ENCODE data around the gene RIMS4.
"Not testable (repeated sequence)": the region's sequence is repeated elsewhere in the genome, so short reads cannot be mapped to it uniquely, and the experiment has no call there.

RIMS4 gene

GRCh38 chr20:44769481-44769863 lies 40.9 kb downstream of the RIMS4 start:
- Histone ChIP-seq H3K27ac (no peak overlapping the region), H3K79me2 (no peaks in the 10 kb centered on the region), H3K4me3 (ENCODE audit: low read depth, low read length) (no peak overlapping the region), H3K27me3 (ENCODE audit: control insufficient read depth, insufficient read depth, low read length) (no peaks in the 10 kb centered on the region), H3K9ac (no peak overlapping the region), H3K36me3 (ENCODE audit: control insufficient read depth, insufficient read depth, low read length) (no peaks in the 10 kb centered on the region), H3K4me2 (ENCODE audit: low read length) (no peak overlapping the region), H3K9me3 (ENCODE audit: control insufficient read depth, low read length) (no peaks in the 10 kb centered on the region), H3K4me1 (no peaks in the 10 kb centered on the region), H2AFZ (no peak overlapping the region)
- TF ChIP-seq CTCF (IDR thresholded peaks at IDR 0.05): no peak

GRCh38 chr20:44768854-44769480 lies 41.4 kb downstream of the RIMS4 start:
- Histone ChIP-seq H2AFZ (no peak overlapping the region), H3K4me2 (ENCODE audit: low read length) (no peak overlapping the region), H3K4me1 (no peaks in the 10 kb centered on the region), H3K27me3 (ENCODE audit: control insufficient read depth, insufficient read depth, low read length) (no peaks in the 10 kb centered on the region), H3K27ac (no peak overlapping the region), H3K9me3 (ENCODE audit: control insufficient read depth, low read length) (no peaks in the 10 kb centered on the region), H3K4me3 (ENCODE audit: low read depth, low read length) (no peak overlapping the region), H3K79me2 (no peaks in the 10 kb centered on the region), H3K36me3 (ENCODE audit: control insufficient read depth, insufficient read depth, low read length) (no peaks in the 10 kb centered on the region), H3K9ac (no peak overlapping the region)
- TF ChIP-seq CTCF (IDR thresholded peaks at IDR 0.05): no peak

- H3K79me2 ChIP-seq: no peaks in the 10 kb centered on the region
- H3K27me3 ChIP-seq (ENCODE audit: control insufficient read depth, insufficient read depth, low read length): no peaks in the 10 kb centered on the region
- no peaks in the 10 kb centered on the region for H3K9me3 ChIP-seq (ENCODE audit: control insufficient read depth, low read length)
- H3K9ac ChIP-seq: no peak overlapping the region
- H3K36me3 ChIP-seq (ENCODE audit: control insufficient read depth, insufficient read depth, low read length): no peaks in the 10 kb centered on the region
- no peaks in the 10 kb centered on the region for H3K4me1 ChIP-seq
- H2AFZ ChIP-seq: no peak overlapping the region
- no peak overlapping the region for H3K27ac ChIP-seq
- H3K4me3 ChIP-seq (ENCODE audit: low read depth, low read length): no peak overlapping the region
- no peak overlapping the region for H3K4me2 ChIP-seq (ENCODE audit: low read length)
- no peak for TF ChIP-seq CTCF (IDR thresholded peaks at IDR 0.05)
Observed at GRCh38 chr20:44768256-44768655, 42.1 kb downstream of the RIMS4 start.

GRCh38 chr20:44765701-44766347 lies 44.5 kb downstream of the RIMS4 start:
- H3K36me3 ChIP-seq (ENCODE audit: control insufficient read depth, insufficient read depth, low read length): no peaks in the 10 kb centered on the region
- no peak overlapping the region for H3K27ac ChIP-seq
- no peaks in the 10 kb centered on the region for H3K79me2 ChIP-seq
- no peaks in the 10 kb centered on the region for H3K9me3 ChIP-seq (ENCODE audit: control insufficient read depth, low read length)
- no peaks in the 10 kb centered on the region for H3K27me3 ChIP-seq (ENCODE audit: control insufficient read depth, insufficient read depth, low read length)
- H3K4me1 ChIP-seq: no peaks in the 10 kb centered on the region
- H3K9ac ChIP-seq: no peak overlapping the region
- no peak overlapping the region for H3K4me2 ChIP-seq (ENCODE audit: low read length)
- H2AFZ ChIP-seq: no peak overlapping the region
- TF ChIP-seq CTCF (IDR thresholded peaks at IDR 0.05): no peak
- no peak overlapping the region for H3K4me3 ChIP-seq (ENCODE audit: low read depth, low read length)

GRCh38 chr20:44765091-44765490 lies 45.3 kb downstream of the RIMS4 start:
- H3K4me3 ChIP-seq (ENCODE audit: low read depth, low read length): no peak overlapping the region
- H2AFZ ChIP-seq: no peak overlapping the region
- no peaks in the 10 kb centered on the region for H3K27me3 ChIP-seq (ENCODE audit: control insufficient read depth, insufficient read depth, low read length)
- TF ChIP-seq CTCF (IDR thresholded peaks at IDR 0.05): no peak
- no peaks in the 10 kb centered on the region for H3K4me1 ChIP-seq
- no peak overlapping the region for H3K27ac ChIP-seq
- H3K9ac ChIP-seq: no peak overlapping the region
- H3K79me2 ChIP-seq: no peaks in the 10 kb centered on the region
- no peak overlapping the region for H3K4me2 ChIP-seq (ENCODE audit: low read length)
- no peaks in the 10 kb centered on the region for H3K9me3 ChIP-seq (ENCODE audit: control insufficient read depth, low read length)
- H3K36me3 ChIP-seq (ENCODE audit: control insufficient read depth, insufficient read depth, low read length): no peaks in the 10 kb centered on the region

- not testable (repeated sequence) for H3K4me1 ChIP-seq; H3K27me3 ChIP-seq (ENCODE audit: control insufficient read depth, insufficient read depth, low read length); H3K9ac ChIP-seq; H3K4me2 ChIP-seq (ENCODE audit: low read length); H3K4me3 ChIP-seq (ENCODE audit: low read depth, low read length); H3K79me2 ChIP-seq; H3K27ac ChIP-seq; H3K9me3 ChIP-seq (ENCODE audit: control insufficient read depth, low read length); H2AFZ ChIP-seq; H3K36me3 ChIP-seq (ENCODE audit: control insufficient read depth, insufficient read depth, low read length)
Observed at GRCh38 chr20:44763798-44764197, 46.5 kb downstream of the RIMS4 start.

Data from parathyroid adenoma (tissue), 2 donors.